ENCODE measurements around the gene EFCAB6.

DNA sequence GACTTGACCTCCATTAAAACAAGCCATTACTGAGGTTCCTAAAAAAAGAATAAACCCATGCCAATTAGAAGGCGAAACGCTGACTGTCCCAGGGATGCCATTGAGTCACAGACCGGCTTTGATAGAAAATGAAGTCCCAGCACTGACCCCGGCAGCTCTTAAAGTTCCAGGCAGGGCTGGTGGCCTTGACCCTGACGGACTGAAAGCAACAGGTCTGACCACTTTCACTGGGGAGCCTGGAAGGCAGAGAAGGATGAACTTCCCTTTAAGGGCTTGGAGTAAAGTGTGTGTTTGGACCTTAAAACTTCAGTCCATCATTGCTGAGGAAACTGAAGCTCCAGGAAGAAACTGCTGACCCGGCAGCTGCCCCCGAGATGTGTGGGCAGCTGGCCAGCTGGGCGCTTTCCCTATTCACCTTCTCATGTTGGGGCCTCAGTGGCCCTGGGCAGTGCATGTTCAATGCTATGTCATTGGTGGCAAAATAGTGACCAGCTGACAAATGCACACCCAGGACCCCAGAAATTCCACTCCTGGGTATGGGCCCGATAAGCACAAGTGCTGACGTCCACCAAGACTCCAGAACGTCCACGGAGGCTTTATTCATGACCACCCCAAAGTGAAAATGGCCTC lies 18.9 kb upstream of the EFCAB6 start:
- TF ChIP-seq, protein P1, sequence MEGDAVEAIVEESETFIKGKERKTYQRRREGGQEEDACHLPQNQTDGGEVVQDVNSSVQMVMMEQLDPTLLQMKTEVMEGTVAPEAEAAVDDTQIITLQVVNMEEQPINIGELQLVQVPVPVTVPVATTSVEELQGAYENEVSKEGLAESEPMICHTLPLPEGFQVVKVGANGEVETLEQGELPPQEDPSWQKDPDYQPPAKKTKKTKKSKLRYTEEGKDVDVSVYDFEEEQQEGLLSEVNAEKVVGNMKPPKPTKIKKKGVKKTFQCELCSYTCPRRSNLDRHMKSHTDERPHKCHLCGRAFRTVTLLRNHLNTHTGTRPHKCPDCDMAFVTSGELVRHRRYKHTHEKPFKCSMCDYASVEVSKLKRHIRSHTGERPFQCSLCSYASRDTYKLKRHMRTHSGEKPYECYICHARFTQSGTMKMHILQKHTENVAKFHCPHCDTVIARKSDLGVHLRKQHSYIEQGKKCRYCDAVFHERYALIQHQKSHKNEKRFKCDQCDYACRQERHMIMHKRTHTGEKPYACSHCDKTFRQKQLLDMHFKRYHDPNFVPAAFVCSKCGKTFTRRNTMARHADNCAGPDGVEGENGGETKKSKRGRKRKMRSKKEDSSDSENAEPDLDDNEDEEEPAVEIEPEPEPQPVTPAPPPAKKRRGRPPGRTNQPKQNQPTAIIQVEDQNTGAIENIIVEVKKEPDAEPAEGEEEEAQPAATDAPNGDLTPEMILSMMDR (IDR thresholded peaks at IDR 0.05): no peak
- no peak for TF ChIP-seq POLR2A (IDR thresholded peaks at IDR 0.05)
